H1 (cell line): ENCODE measurements around the gene KAT8. TPM values are rescaled to one million over a fixed set of nuclear protein-coding genes. Genes with fewer than 3 reads are reported as not detected.

Experiments
- CTCF ChIA-PET: fragments of 300-600 bp; sonication (Branson Sonifier 250); formaldehyde crosslinking; loops from one replicate; lab custom pipeline; 2021; ENCODE audit not compliant: partially characterized antibody; lab: Charles Lee
- POLR2A ChIA-PET: fragments of 300-600 bp; sonication (Branson Sonifier 250); formaldehyde crosslinking; loops from one replicate; lab custom pipeline; 2021; ENCODE audit warnings: inconsistent platforms; ENCODE audit not compliant: partially characterized antibody; lab: Charles Lee
- DNase-seq, 2 experiments: peaks; one replicate each; pipeline versions ENCODE4 v3.0.0 to v3.0.0-alpha.2; 2010 to 2022; ENCODE audit warnings: low spot score in 2 of 2, low read depth in 1 of 2, mixed read lengths in 1 of 2
- FAIRE-seq: peaks from 2 replicates; lab custom pipeline; 2011; peaks lifted over from hg19 to GRCh38; lab: Jason Lieb, UNC
- H2AFZ ChIP-seq: 2 replicates; pipeline ENCODE4 v1.8.1; 2012; ENCODE audit warnings: low read length, inconsistent platforms
- H2AK5ac ChIP-seq: 2 replicates; pipeline ENCODE4 v1.6.1; 2013; ENCODE audit warnings: low read depth, low read length
- H2BK120ac ChIP-seq: replicated peaks from 2 replicates; pipeline ENCODE3; 2013; ENCODE audit warnings: low read depth, low read length, inconsistent platforms
- H2BK12ac ChIP-seq: 2 replicates; pipeline ENCODE4 v1.6.1; 2013; ENCODE audit warnings: low read depth, low read length
- H2BK15ac ChIP-seq: 2 replicates; pipeline ENCODE4 v1.6.1; 2013; ENCODE audit warnings: low read length
- H2BK20ac ChIP-seq: 2 replicates; pipeline ENCODE4 v1.6.1; 2013; ENCODE audit warnings: low read length
- H2BK5ac ChIP-seq: 2 replicates; pipeline ENCODE4 v1.6.1; 2013; ENCODE audit warnings: low read depth, low read length
- H3K14ac ChIP-seq: 2 replicates; pipeline ENCODE4 v1.6.1; 2013; ENCODE audit warnings: inconsistent platforms; ENCODE audit not compliant: insufficient read length
- H3K18ac ChIP-seq: 2 replicates; pipeline ENCODE4 v1.6.1; 2013; ENCODE audit warnings: low read length; ENCODE audit errors: extremely low read depth
- H3K23ac ChIP-seq: 2 replicates; pipeline ENCODE4 v1.6.1; 2013; ENCODE audit warnings: inconsistent platforms; ENCODE audit not compliant: insufficient read length
- H3K23me2 ChIP-seq: 2 replicates; pipeline ENCODE4 v1.6.1; 2013; ENCODE audit warnings: low read depth, low read length
- H3K27ac ChIP-seq: 2 replicates; pipeline ENCODE4 v1.6.1; 2011; ENCODE audit warnings: low read depth, low read length, inconsistent platforms
- H3K27me3 ChIP-seq, 4 experiments: replicated peaks in 1 of 4; 1 replicate in 1 of 4; 2 replicates in 3 of 4; pipeline versions ENCODE4 v1.6.1 to v1.8.1; 2011 to 2013; ENCODE audit warnings: low read length in 3 of 4, mild to moderate bottlenecking in 3 of 4, inconsistent platforms in 2 of 4, mixed read lengths in 2 of 4, moderate library complexity in 1 of 4; ENCODE audit not compliant: control insufficient read depth in 3 of 4, insufficient read depth in 3 of 4; ENCODE audit errors: extremely low read depth in 1 of 4
- H3K36me3 ChIP-seq, 4 experiments: 2 replicates each; pipeline versions ENCODE4 v1.6.1 to v1.8.1; 2011 to 2013; ENCODE audit warnings: mild to moderate bottlenecking in 4 of 4, low read length in 3 of 4, moderate library complexity in 2 of 4, control low read depth in 1 of 4, inconsistent platforms in 1 of 4; ENCODE audit not compliant: insufficient read depth in 4 of 4, control insufficient read depth in 2 of 4
- H3K4ac ChIP-seq: replicated peaks from 2 replicates; pipeline ENCODE3; 2013; ENCODE audit warnings: low read length, low read depth, mixed read lengths, inconsistent platforms; ENCODE audit not compliant: insufficient read length
- H3K4me1 ChIP-seq, 4 experiments: replicated peaks in 1 of 4; 1 replicate in 1 of 4; 2 replicates in 3 of 4; pipeline versions ENCODE4 v1.6.1 to v1.8.1; 2011 to 2013; ENCODE audit warnings: low read length in 3 of 4, inconsistent platforms in 2 of 4, mixed read lengths in 1 of 4; ENCODE audit not compliant: insufficient read depth in 4 of 4, control insufficient read depth in 3 of 4
- H3K4me2 ChIP-seq, 2 experiments: 2 replicates each; pipeline versions ENCODE4 v1.6.1 to v1.8.1; 2011 to 2013; ENCODE audit warnings: low read depth in 2 of 2, low read length in 2 of 2, control low read depth in 1 of 2, inconsistent platforms in 1 of 2, mild to moderate bottlenecking in 1 of 2; ENCODE audit not compliant: insufficient read depth in 1 of 2
- H3K4me3 ChIP-seq, 4 experiments: fragments of 200-600, 300-600 bp in 1 of 4; sonication (generic), shearing (Covaris generic), sonication (Bioruptor Twin) in 1 of 4; 2 replicates each; pipeline versions ENCODE4 v1.5.1 to v1.8.1; 2011 to 2016; ENCODE audit warnings: low read length in 4 of 4, low read depth in 3 of 4, control low read depth in 2 of 4, inconsistent platforms in 2 of 4, mild to moderate bottlenecking in 2 of 4, mixed read lengths in 1 of 4, moderate library complexity in 1 of 4; ENCODE audit not compliant: insufficient read depth in 2 of 4; ENCODE audit errors: extremely low read depth in 1 of 4
- H3K56ac ChIP-seq: replicated peaks from 2 replicates; pipeline ENCODE3; 2013; ENCODE audit warnings: low read depth, mild to moderate bottlenecking, mixed read lengths, low read length, inconsistent platforms; ENCODE audit not compliant: insufficient read length
- H3K79me1 ChIP-seq: 2 replicates; pipeline ENCODE4 v1.6.1; 2013; ENCODE audit warnings: low read depth, low read length, control low read depth
- H3K79me2 ChIP-seq, 2 experiments: 2 replicates each; pipeline versions ENCODE4 v1.6.1 to v1.8.1; 2012 to 2013; ENCODE audit warnings: low read length in 2 of 2, mild to moderate bottlenecking in 2 of 2, inconsistent platforms in 1 of 2; ENCODE audit not compliant: insufficient read depth in 2 of 2, control insufficient read depth in 1 of 2
- H3K9ac ChIP-seq, 4 experiments: replicated peaks in 1 of 4; 1 replicate in 1 of 4; 2 replicates in 3 of 4; pipeline versions ENCODE4 v1.6.1 to v1.8.1; 2011 to 2013; ENCODE audit warnings: low read depth in 3 of 4, low read length in 3 of 4, control low read depth in 2 of 4, mild to moderate bottlenecking in 2 of 4, moderate library complexity in 2 of 4, inconsistent platforms in 1 of 4; ENCODE audit errors: extremely low read depth in 1 of 4
- H3K9me3 ChIP-seq, 2 experiments: 2 replicates each; pipeline versions ENCODE4 v1.6.1 to v1.8.1; 2012 to 2013; ENCODE audit warnings: mild to moderate bottlenecking in 2 of 2, moderate library complexity in 2 of 2, control low read depth in 1 of 2, inconsistent platforms in 1 of 2, low read depth in 1 of 2, low read length in 1 of 2, mixed read lengths in 1 of 2; ENCODE audit not compliant: insufficient read depth in 2 of 2
- H4K20me1 ChIP-seq, 2 experiments: replicated peaks in 1 of 2; 2 replicates each; pipeline versions ENCODE3 to v1.8.1; 2011 to 2013; ENCODE audit warnings: inconsistent platforms in 2 of 2, low read length in 2 of 2, mild to moderate bottlenecking in 1 of 2; ENCODE audit not compliant: insufficient read depth in 2 of 2, control insufficient read depth in 1 of 2
- H4K5ac ChIP-seq: 2 replicates; pipeline ENCODE4 v1.6.1; 2013; ENCODE audit warnings: low read length, low read depth, mixed read lengths, inconsistent platforms; ENCODE audit not compliant: insufficient read length
- H4K8ac ChIP-seq: 2 replicates; pipeline ENCODE4 v1.8.0; 2013; ENCODE audit warnings: mild to moderate bottlenecking, moderate library complexity, low read length, inconsistent platforms; ENCODE audit not compliant: insufficient read depth; ENCODE audit errors: extremely low read depth
- H4K91ac ChIP-seq: replicated peaks from 2 replicates; pipeline ENCODE3; 2013; ENCODE audit warnings: low read length, mixed read lengths, inconsistent platforms; ENCODE audit not compliant: insufficient read length
- NANOG ChIP-seq: IDR thresholded peaks from 2 replicates; pipeline ENCODE4 v1.6.1; 2011; ENCODE audit warnings: low read length, low read depth, mild to moderate bottlenecking, inconsistent platforms; ENCODE audit not compliant: insufficient read depth, poor library complexity, severe bottlenecking
- WGBS, 2 experiments: shearing (Covaris generic) in 1 of 2; methylation state at CpG; one replicate each; pipeline versions ENCODE4 v1.1.6 to v1.1.7; 2013 to 2015; ENCODE audit warnings: low lambda C conversion rate in 2 of 2, mixed read lengths in 2 of 2, inconsistent platforms in 1 of 2, low coverage in 1 of 2, missing lambda C conversion rate in 1 of 2; ENCODE audit not compliant: insufficient replicate concordance in 2 of 2, insufficient coverage in 1 of 2, insufficient read length in 1 of 2; ENCODE audit errors: extremely low coverage in 1 of 2, missing lambda C conversion rate in 1 of 2; 5-methylcytosine and 5-hydroxymethylcytosine counted together
- polyA plus RNA-seq, 7 experiments: library from polyadenylated mRNA; depleted of rRNA in 3 of 7; stranded (reverse) in 5 of 7; unstranded in 2 of 7; fragments of >200 nt in 5 of 7; fragments of 200-250 nt in 2 of 7; gene quantifications; 1 replicate in 5 of 7; 2 replicates in 1 of 7; 4 replicates in 1 of 7; pipeline versions ENCODE4 v1.2.1 to v1.2.3, GENCODE V29; 2011 to 2013; ENCODE audit warnings: missing spikeins in 2 of 7, mixed read lengths in 2 of 7
- total RNA-seq: library from RNA; stranded (reverse); fragmentation: NEBNext Ultra II Directional; extraction: Animal tissue kit (Norgen Biotek cat#: 25700); gene quantifications from 2 replicates; pipeline ENCODE4 v1.2.1, GENCODE V29; 2021

The KAT8 gene
- total and polyA plus RNA-seq, 2 of the 8 experiments (the other 6 are each of a cell fraction or from before 2014, with no cell fraction given) = 52.6 to 61.6 TPM

- FAIRE-seq (no peak), DNase-seq (no peak)
- no peak overlapping the region for H3K4ac ChIP-seq
- no peaks in the 10 kb centered on the region for H3K23me2 ChIP-seq
- no peak overlapping the region for H2BK15ac ChIP-seq
- WGBS, 2 experiments = 93% methylated on average over 9 of the region's 9 CpGs; no CpG with 5 or more reads in 1 of the 2 experiments
- H4K5ac ChIP-seq = no peak overlapping the region
- H3K23ac ChIP-seq = no peak overlapping the region
- H3K56ac ChIP-seq = no peak overlapping the region
- H3K27me3 ChIP-seq = no peaks in the 10 kb centered on the region
- ChIA-PET POLR2A (interaction anchor here (1.0 to 4.7 kb wide), 4 partner anchors 9 to 13 kb away, joined by 3 to 34 read pairs (median 6); partner anchors contain the start of genes ZNF646 and ZNF668), CTCF (interaction anchor here (1.0 kb wide), 1 partner anchor 16 kb away, joined by 3 read pairs; no protein-coding TSS in a partner anchor)
- H2BK20ac ChIP-seq = no peak overlapping the region
- H3K36me3 ChIP-seq = peaks cover 0 to 32% (median 16%) of the 10 kb centered on the region in 4 experiments; a peak in 6 of 8 replicates
- no peaks in the 10 kb centered on the region for H3K4me1 ChIP-seq
- no peak overlapping the region for H3K4me3 ChIP-seq
- H3K18ac ChIP-seq = no peak overlapping the region
- peaks cover 7 to 26% of the 10 kb centered on the region in 2 experiments for H4K20me1 ChIP-seq
- no peak overlapping the region for H2BK12ac ChIP-seq
- TF ChIP-seq NANOG = no peak
- H3K4me2 ChIP-seq = no peak overlapping the region
- no peak overlapping the region for H2BK120ac ChIP-seq
- no peak overlapping the region for H3K27ac ChIP-seq
- no peak overlapping the region for H2BK5ac ChIP-seq
- H4K8ac ChIP-seq = no peak overlapping the region; the same call in 1 of the 2 replicates
- H2AK5ac ChIP-seq = no peak overlapping the region
- H4K91ac ChIP-seq = no peak overlapping the region
- H2AFZ ChIP-seq = no peak overlapping the region
- no peak overlapping the region for H3K9ac ChIP-seq
- no peak overlapping the region for H3K14ac ChIP-seq
- H3K9me3 ChIP-seq = no peaks in the 10 kb centered on the region
- H3K79me2 ChIP-seq = peaks cover 0 to 9% of the 10 kb centered on the region in 2 experiments; a peak in 1 of 4 replicates
- H3K79me1 ChIP-seq = peaks cover 6% of the 10 kb centered on the region
Measured at GRCh38 chr16:31083081-31083480, 34.4 kb upstream of the KAT8 start.
